ENCODE results near the gene RASEF.
A peak's percentile ranks its signal among the peaks of the same experiment; 100 is the strongest.

RASEF gene

GRCh38 chr9:83020864-83021263, 42.1 kb downstream of the RASEF start:
- in situ Hi-C loops (cut with HindIII; ENCODE audit: low pct_ligation_motif_present, low sequenced_read_pairs): no loop called here
- DNase-seq: no peak
- no peak for TF ChIP-seq CTCF (IDR thresholded peaks at IDR 0.05; ENCODE audit: low read depth, low read length, missing control alignments)

GRCh38 chr9:83020327-83020726, 42.6 kb downstream of the RASEF start:
- no peaks in the 10 kb centered on the region for H3K36me3 ChIP-seq (replicated peaks)
- no peaks in the 10 kb centered on the region for H3K27me3 ChIP-seq (replicated peaks)
- H3K4me3 ChIP-seq (ENCODE audit: low read depth, low read length): no peak overlapping the region
- H3K27ac ChIP-seq: no peak overlapping the region
- DNase-seq: no peak
- no peak for TF ChIP-seq CTCF (IDR thresholded peaks at IDR 0.05; ENCODE audit: low read depth, low read length, missing control alignments)
- in situ Hi-C loops (cut with HindIII; ENCODE audit: low pct_ligation_motif_present, low sequenced_read_pairs): no loop called here

More at GRCh38 chr9:83020864-83021263, 42.1 kb downstream of the RASEF start:
- no peaks in the 10 kb centered on the region for H3K27me3 ChIP-seq (replicated peaks)
- no peak overlapping the region for H3K27ac ChIP-seq
- H3K36me3 ChIP-seq (replicated peaks): no peaks in the 10 kb centered on the region
- no peak overlapping the region for H3K4me3 ChIP-seq (ENCODE audit: low read depth, low read length)

- Histone ChIP-seq H3K36me3 (replicated peaks) (no peaks in the 10 kb centered on the region), H3K4me3 (ENCODE audit: low read depth, low read length) (no peak overlapping the region), H3K27ac (no peak overlapping the region), H3K27me3 (replicated peaks) (no peaks in the 10 kb centered on the region)
- in situ Hi-C loops (cut with HindIII; ENCODE audit: low pct_ligation_motif_present, low sequenced_read_pairs): no loop called here
- no peak for TF ChIP-seq CTCF (IDR thresholded peaks at IDR 0.05; ENCODE audit: low read depth, low read length, missing control alignments)
- no peak for DNase-seq
Observed at GRCh38 chr9:83019246-83019645, 43.7 kb downstream of the RASEF start.

- Histone ChIP-seq H3K27me3 (replicated peaks) (no peaks in the 10 kb centered on the region), H3K4me3 (ENCODE audit: low read depth, low read length) (no peak overlapping the region), H3K36me3 (replicated peaks) (no peaks in the 10 kb centered on the region), H3K27ac (no peak overlapping the region)
- DNase-seq: no peak
- in situ Hi-C loops (cut with HindIII; ENCODE audit: low pct_ligation_motif_present, low sequenced_read_pairs): no loop called here
- no peak for TF ChIP-seq CTCF (IDR thresholded peaks at IDR 0.05; ENCODE audit: low read depth, low read length, missing control alignments)
Observed at GRCh38 chr9:83015897-83016296, 47.0 kb downstream of the RASEF start.

GRCh38 chr9:83013867-83014605, 48.9 kb downstream of the RASEF start:
- H3K27me3 ChIP-seq (replicated peaks): no peaks in the 10 kb centered on the region
- in situ Hi-C loops (cut with HindIII; ENCODE audit: low pct_ligation_motif_present, low sequenced_read_pairs): no loop called here
- H3K27ac ChIP-seq: peak overlapping the region; percentile 46
- no peak for TF ChIP-seq CTCF (IDR thresholded peaks at IDR 0.05; ENCODE audit: low read depth, low read length, missing control alignments)
- H3K36me3 ChIP-seq (replicated peaks): no peaks in the 10 kb centered on the region
- no peak overlapping the region for H3K4me3 ChIP-seq (ENCODE audit: low read depth, low read length)
- peak; percentile 83 for DNase-seq

Measured in brain microvascular endothelial cell (primary cell).